Stimulated activated CD8-positive, alpha-beta memory T cell treated with anti-CD3 and anti-CD28 coated beads, Interleukin-15, amount 100 ng/mL, for 24 hours (primary cell): Measurements from ENCODE around the gene HLA-B.

Source experiments
- DNase-seq: peaks from one replicate; pipeline ENCODE4 v3.0.0-alpha.2; 2020; ENCODE audit warnings: low read depth

The HLA-B gene

GRCh38 chr6:31352683-31353383 lies 4.1 kb downstream of the HLA-B start:
- DNase-seq = no peak

GRCh38 chr6:31352310-31352682 lies 4.7 kb downstream of the HLA-B start:
- DNase-seq = no peak

DNA sequence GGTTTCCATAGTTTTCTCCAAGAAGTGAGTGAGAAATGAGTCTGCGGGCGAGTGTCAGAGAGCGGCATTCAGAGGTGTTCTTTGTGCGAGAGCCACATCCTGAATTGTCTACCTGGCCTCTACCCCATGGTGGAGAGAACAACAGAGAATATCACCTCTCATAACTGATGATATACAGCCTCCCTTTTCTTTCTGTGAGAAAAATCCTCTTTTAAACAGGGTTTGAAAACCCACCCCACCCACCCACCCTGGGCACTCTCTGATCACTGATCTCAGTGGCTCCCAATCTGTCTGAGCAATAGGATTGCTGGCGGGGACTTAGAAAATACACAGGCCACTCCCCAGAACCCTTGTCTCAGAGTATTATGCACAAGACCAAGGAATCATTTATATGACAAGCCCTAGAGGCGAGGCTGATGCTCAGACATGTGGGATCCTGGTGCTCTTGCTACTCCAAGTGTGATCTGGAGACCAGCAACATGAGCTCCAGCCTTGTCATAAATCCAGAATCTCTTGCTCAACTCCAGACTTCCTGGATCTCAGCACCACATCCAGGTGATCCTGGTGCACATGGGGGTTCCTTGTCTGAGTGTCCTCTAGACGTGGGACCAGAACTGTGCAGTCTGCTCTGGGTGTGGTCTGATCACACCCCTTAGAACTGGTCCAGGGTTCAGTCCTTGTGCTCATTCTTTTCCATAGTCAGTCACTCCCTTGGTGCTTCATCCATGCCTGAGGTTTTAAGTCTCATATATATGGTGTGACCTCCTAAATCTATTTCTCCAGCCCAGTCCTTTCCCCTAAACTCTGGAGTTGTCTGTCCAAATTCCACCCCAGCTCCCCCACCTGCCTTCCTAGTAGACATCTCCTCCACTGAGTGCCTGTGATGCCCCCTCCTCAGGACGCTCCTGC lies 5.3 kb downstream of the HLA-B start:
- DNase-seq = no peak

GRCh38 chr6:31351033-31351380 lies 6.0 kb downstream of the HLA-B start:
- no peak for DNase-seq

DNA sequence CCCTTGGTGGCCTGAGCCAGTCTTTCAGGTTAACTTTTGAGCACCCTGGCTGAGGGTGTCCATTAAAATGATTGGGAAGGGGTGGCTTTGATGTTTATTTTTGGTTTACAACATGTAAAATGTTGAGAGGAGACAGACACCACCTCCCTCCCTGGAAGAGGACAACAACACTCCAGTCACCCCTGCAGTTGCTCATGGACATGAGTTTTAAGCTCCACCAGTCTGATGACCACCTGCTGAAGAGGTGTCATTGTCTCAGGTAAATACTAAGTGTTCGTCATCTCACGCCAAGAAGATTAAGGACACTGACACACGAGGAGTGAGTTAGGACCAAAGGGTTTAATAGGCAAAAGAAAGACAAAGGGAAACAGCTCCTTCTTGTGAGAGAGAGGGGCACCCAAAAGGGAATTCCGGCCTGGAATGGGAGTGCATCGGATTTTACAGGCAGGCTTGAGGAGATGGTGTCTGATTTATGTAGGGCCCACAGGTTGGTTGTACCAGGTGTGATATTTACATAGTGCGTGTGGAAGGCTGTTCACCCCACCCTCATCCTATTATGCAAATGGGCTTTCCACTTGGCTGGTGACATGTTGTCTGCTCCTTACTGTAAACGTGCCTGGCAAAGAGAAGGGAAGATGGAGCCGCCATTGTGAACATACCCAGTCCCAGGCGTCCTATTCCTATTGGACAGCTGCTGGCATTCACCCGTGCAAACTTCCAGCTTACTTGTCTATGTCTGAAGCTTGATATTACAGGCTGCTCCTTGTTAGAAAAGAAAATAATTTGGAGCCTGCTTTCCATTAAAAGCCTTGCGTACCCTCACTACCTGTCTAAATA lies 6.6 kb downstream of the HLA-B start:
- no peak for DNase-seq

DNA sequence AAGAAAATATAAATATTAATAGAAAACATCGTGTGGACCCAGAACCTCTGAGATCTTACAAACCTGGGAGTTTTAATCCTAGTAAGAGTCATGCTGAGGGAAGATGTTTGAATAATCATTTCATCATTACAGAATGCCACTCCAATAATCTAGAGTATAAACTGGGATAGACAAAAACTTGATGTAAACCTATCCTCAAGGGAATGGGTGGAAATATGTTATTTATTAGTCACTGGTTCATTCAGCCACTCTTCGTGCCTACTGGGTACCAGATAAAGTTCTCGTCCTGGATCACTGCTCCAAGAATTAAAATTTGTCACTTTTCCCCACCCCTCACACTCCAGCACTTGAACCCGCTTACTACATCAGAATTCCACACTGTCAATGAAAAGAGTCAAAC lies 7.7 kb downstream of the HLA-B start:
- DNase-seq = no peak

GRCh38 chr6:31345026-31345730 lies 11.8 kb downstream of the HLA-B start:
- no peak for DNase-seq

- DNase-seq = no peak
These were observed 16.8 kb downstream of the HLA-B start for GRCh38 chr6:31340228-31340627.

- no peak for DNase-seq
These were observed 17.8 kb downstream of the HLA-B start for GRCh38 chr6:31339210-31339609.

- no peak for DNase-seq
These were observed 20.0 kb downstream of the HLA-B start for GRCh38 chr6:31336896-31337496.

- no peak for DNase-seq
These were observed 24.1 kb downstream of the HLA-B start for GRCh38 chr6:31332637-31333602.

DNA sequence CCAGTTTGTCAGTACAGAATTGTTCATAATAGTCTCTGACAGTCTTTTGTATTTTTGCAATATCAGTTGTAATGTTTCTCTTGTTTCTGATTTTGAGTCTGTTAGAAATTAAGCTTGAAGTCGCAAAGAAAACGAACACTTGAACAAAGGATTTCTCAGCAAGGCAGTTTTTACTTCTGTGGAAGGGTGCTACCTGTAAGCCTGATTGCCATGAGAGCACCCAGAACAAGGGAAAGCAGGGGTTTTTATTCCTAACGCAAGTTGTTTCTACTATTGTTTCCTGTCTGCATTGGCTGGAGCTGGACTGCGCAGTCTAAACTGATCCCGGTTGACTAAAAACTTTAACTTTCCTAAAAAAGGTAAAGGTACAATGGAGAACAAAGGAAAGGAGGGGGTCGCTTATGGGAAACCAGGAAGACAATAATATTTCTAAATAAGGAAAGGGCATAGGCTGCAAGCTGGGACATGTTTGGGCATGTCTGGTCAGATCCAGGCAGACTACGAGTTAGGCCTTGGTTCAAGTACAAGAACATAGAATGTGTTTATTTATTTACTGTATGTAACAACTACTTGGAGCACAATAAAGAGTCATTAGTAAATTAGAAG lies 28.5 kb downstream of the HLA-B start:
- DNase-seq = no peak

DNA sequence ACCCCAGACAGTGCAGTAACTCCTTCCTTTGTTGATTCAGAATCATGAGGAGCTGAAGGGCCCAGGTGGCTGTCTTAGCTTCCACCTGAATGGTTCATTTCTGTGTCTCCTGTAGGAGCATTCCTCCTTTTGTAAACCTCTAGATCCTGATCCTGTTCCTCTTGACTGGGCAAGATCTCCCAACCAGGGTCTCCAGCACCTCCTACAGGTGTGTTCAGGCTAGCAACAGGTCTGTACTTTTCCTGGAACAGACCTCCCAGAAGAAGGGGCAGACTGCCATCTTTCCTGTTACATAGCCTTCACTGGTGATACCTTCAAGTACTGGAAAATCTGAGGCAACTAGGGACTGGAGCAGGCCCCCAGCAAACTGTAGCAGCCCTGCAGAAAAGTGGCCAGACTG lies 35.2 kb downstream of the HLA-B start:
- DNase-seq = no peak

DNA sequence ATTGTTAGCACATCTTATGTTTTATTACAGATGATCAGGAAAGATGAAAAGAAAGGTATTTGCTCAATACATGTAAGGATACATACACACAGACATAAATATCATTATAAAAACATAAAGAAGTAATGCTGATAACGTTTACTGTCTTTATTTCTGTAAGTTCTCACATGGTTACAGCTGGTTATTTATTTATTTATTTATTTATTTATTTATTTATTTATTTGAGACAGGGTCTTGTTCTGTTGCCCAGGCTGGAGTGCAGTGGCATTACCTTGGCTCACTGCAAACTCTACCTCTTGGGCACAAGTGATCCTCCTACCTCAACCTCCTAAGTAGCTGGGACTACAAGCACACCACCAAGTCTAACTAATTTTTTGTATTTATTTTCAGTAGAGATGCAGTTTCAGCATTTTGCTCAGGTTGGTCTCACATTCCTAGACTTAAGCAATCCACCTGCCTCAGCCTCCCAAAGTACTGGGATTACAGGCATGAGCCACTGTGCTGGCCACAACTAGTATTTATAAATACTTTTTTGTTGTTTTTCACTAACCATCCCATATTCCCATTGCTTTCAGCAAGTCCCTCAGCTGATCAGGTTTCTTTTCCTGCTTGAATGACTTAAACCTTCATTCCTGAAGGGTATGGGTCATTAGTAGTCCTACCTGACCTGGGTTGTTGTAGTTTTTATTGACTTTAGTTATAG lies 35.8 kb downstream of the HLA-B start:
- DNase-seq = no peak

- no peak for DNase-seq
These were observed 39.9 kb downstream of the HLA-B start for GRCh38 chr6:31317036-31317435.

GRCh38 chr6:31309641-31310040 lies 47.3 kb downstream of the HLA-B start:
- no peak for DNase-seq

- no peak for DNase-seq
These were observed 48.2 kb downstream of the HLA-B start for GRCh38 chr6:31308845-31309175.

- DNase-seq = no peak
These were observed 48.7 kb downstream of the HLA-B start for GRCh38 chr6:31308050-31308844.

DNA sequence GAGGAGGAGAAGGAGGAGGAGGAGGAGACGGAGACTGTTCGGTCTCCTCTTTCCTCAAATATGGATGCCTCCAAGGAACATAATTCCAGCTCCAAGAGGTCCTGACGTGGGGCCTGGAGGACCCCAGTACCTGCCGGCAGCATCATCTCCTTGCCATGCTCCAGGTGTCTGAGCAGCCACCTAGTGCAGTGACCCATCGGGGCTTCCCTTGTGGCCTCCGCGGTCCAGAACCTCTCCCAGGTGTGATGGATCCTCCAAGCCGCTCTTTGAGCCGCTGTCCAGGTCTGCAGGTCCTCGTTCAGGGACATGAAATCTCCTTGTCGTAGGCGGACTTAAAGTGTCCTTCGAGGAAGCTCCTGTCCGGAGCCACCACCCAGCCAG lies 49.3 kb downstream of the HLA-B start:
- no peak for DNase-seq
